Heart left ventricle (tissue), 16 donors: ENCODE measurements around the gene CCDC197. TPM values are rescaled to one million over a fixed set of nuclear protein-coding genes. Genes with fewer than 3 reads are reported as not detected.

Source experiments
- ATAC-seq, 4 donors: fragments of 200-7000 bp; cut with Tn5 transposase; one replicate each; pipeline ENCODE4 v1.9.1; 2020 to 2022; ENCODE audit warnings: moderate library complexity in 4 of 4, mild to moderate bottlenecking in 3 of 4, moderate number of reproducible peaks in 1 of 4
- DNase-seq, 5 donors: peaks; one replicate each; pipeline ENCODE4 v3.0.0-alpha.2; 2020
- H3K27ac ChIP-seq, 12 donors: fragments of 200-600 bp; sonication (generic) in 4 of 12; one replicate each; pipeline versions ENCODE4 v1.5.0 to v1.8.0; 2016 to 2022; ENCODE audit warnings: mild to moderate bottlenecking in 2 of 12
- H3K27me3 ChIP-seq, 9 donors: fragments of 200-600 bp; sonication (generic) in 2 of 9; one replicate each; pipeline versions ENCODE4 v1.5.1 to v1.8.0; 2016 to 2022; ENCODE audit warnings: mild to moderate bottlenecking in 3 of 9
- H3K36me3 ChIP-seq, 9 donors: fragments of 200-600 bp; sonication (generic) in 2 of 9; one replicate each; pipeline versions ENCODE4 v1.5.0 to v1.8.0; 2018 to 2022; ENCODE audit warnings: mild to moderate bottlenecking in 2 of 9
- H3K4me1 ChIP-seq, 12 donors: fragments of 200-600 bp; sonication (generic) in 4 of 12; one replicate each; pipeline versions ENCODE4 v1.5.0 to v1.8.0; 2016 to 2022; ENCODE audit warnings: mild to moderate bottlenecking in 3 of 12
- H3K4me3 ChIP-seq, 12 donors: fragments of 200-600 bp; sonication (generic) in 4 of 12; one replicate each; pipeline versions ENCODE4 v1.5.0 to v1.8.0; 2017 to 2022; ENCODE audit warnings: mild to moderate bottlenecking in 9 of 12, moderate library complexity in 4 of 12
- H3K9me3 ChIP-seq, 12 donors: fragments of 200-600 bp; sonication (generic) in 4 of 12; one replicate each; pipeline versions ENCODE4 v1.5.0 to v1.8.0; 2016 to 2022; ENCODE audit warnings: mild to moderate bottlenecking in 1 of 12
- POLR2A ChIP-seq, 2 donors: fragments of 450-650 bp; IDR thresholded peaks; one replicate each; pipeline ENCODE4 v1.6.1; 2017; ENCODE audit warnings: antibody characterized with exemption in 2 of 2, mild to moderate bottlenecking in 2 of 2, moderate library complexity in 2 of 2
- WGBS, 4 donors: extraction: QIAGEN DNeasy Blood & Tissue Kit in 2 of 4; methylation state at CpG; one replicate each; pipeline versions ENCODE4 v1.1.5 to v1.1.7; 2013 to 2018; 5-methylcytosine and 5-hydroxymethylcytosine counted together
- intact Hi-C, 10 donors: fragments of 100-400 bp; cut with DNase I; formaldehyde crosslinking; loops; one replicate each; pipeline versions ENCODE4 v1.11.1 to v1.14.2; 2022
- polyA plus RNA-seq, 2 donors: library from polyadenylated mRNA; stranded (reverse); fragments of 200-250 nt; gene quantifications; one replicate each; pipeline ENCODE4 v1.2.3, GENCODE V29; 2013
- total RNA-seq, 9 donors: library from RNA; depleted of rRNA in 2 of 9; stranded (reverse); fragments of >200 nt in 2 of 9; fragmentation: NEBNext Ultra II Directional in 3 of 9; extraction: Animal tissue kit (Norgen Biotek cat#: 25700) in 3 of 9; gene quantifications; one replicate each; pipeline versions ENCODE4 v1.1.0 to v1.2.4, GENCODE V29; 2016 to 2023
- TF ChIP-seq, protein P1 (sequence below), 12 donors: fragments of 200-600 bp; sonication (generic) in 4 of 12; IDR thresholded peaks; one replicate each; pipeline versions ENCODE4 v1.5.0 to v1.8.0; 2018 to 2022; ENCODE audit warnings: antibody characterized with exemption in 12 of 12, mild to moderate bottlenecking in 5 of 12
- donor health status: ischemic (EF 13 %, LVEDD 7.1; RV severe dilation, severe dysfunction).
- donor health status: healthy with polysubstance abuse.
- donor health status: DM: no; HTN: yes; CAD: no.
- donor health status: DM: no; HTN: no; CAD: no.
- donor health status: ischemic (EF 25% LVEDD 6.9; RV normal size, moderate dysfunction).
- donor health status: ischemic (EF 25% LVEDD 5.7; RV mildly dilated, moderate dysfunction).
- donor health status: healthy.
- donor health status: DM: yes; HTN: yes; CAD: no.
- donor health status: ischemic (EF 35%, LVEDD 5.7; RV mildly dilated, moderate dysfunction).
- donor health status: nonischemic (EF 11% LVEDD 7.7; RV severe dilation, severe dysfunction).
- donor health status: DM: yes; HTN: yes; CAD: no.
- donor health status: PGD.
- donor health status: ischemic (EF 29% LVEDD 5.4; RV normal size, mild dysfunction).
- donor health status: nonischemic (EF 23%, LVEDD 6.1; RV moderate dilation, normal function).

Gene CCDC197
- total and polyA plus RNA-seq, 11 donors = 0.23 to 1.4 (median 0.88) TPM; not detected in 4

DNA sequence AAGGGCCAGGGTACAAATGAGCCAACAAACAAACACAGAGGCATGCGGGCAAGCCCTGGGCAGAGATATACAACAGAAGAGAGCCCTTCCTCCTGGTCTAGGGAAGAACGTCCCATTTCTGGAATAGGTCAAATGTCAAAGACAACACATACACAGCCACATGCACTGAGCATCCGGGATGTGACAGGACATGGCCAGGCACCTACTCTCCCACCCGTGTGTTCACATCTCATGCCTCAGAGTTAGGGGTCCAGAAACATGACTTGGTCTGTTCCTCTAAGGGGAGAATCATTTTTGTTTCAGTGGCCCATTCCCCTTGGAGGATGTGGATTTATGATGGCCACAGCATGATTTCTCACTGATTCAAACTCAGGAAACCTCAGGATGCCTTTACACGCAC lies 19.9 kb upstream of the CCDC197 start:
- ATAC-seq (no peak), DNase-seq (no peak)
- intact Hi-C loops = no loop called here
- peak overlapping the region in 4 of 12 donors; percentile 53 to 62 (median 56) for H3K4me3 ChIP-seq
- H3K27ac ChIP-seq = peak overlapping the region; percentile 74 to 97 (median 92)
- no peaks in the 10 kb centered on the region for H3K27me3 ChIP-seq
- H3K4me1 ChIP-seq = peaks cover 0 to 83% (median 26%) of the 10 kb centered on the region in 12 donors
- WGBS, 4 donors = 58 to 62% (median 60%) methylated on average over 5 of the region's 5 CpGs
- TF ChIP-seq, protein P1, sequence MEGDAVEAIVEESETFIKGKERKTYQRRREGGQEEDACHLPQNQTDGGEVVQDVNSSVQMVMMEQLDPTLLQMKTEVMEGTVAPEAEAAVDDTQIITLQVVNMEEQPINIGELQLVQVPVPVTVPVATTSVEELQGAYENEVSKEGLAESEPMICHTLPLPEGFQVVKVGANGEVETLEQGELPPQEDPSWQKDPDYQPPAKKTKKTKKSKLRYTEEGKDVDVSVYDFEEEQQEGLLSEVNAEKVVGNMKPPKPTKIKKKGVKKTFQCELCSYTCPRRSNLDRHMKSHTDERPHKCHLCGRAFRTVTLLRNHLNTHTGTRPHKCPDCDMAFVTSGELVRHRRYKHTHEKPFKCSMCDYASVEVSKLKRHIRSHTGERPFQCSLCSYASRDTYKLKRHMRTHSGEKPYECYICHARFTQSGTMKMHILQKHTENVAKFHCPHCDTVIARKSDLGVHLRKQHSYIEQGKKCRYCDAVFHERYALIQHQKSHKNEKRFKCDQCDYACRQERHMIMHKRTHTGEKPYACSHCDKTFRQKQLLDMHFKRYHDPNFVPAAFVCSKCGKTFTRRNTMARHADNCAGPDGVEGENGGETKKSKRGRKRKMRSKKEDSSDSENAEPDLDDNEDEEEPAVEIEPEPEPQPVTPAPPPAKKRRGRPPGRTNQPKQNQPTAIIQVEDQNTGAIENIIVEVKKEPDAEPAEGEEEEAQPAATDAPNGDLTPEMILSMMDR (IDR thresholded peaks at IDR 0.05) = no peak
- TF ChIP-seq POLR2A (IDR thresholded peaks at IDR 0.05) = no peak
- H3K9me3 ChIP-seq = no peaks in the 10 kb centered on the region
- no peaks in the 10 kb centered on the region for H3K36me3 ChIP-seq

DNA sequence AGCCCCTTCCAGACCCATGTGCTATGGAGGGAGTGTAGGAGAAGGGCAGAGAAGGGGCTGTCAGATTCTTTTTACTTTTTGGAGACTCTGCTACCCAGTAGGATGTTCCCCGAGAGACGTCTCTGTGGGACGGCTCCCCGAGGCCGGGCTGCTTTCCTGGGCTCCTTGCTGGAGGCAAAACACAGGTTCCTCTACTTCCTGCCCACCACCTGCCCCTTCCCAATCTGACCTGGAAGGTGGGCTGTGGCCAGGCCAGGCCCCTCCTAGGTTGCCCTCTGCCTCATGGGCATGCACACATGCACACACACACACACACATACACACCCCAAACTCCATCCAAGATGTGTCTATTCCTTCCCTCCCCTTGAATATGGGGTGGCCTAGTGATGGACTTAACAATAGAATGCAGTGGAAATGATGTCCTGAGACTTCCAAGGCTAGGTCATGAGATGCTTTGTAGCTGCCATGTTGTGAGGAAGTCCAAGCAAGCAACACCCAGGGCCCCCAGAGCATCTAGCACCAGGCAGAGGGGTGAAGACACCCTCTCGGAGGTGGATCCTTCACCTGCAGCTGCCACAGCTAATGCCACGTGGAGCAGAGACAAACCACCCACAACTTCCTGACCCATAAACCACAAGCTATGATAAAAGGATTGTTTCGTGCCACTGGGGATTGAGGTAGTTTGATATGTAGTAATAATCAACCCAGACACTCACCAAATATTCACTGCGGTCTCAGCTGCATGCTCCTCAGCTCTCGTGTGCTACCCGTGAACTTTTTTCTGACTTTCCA lies 19.1 kb upstream of the CCDC197 start:
- Histone ChIP-seq H3K27me3 (no peaks in the 10 kb centered on the region), H3K36me3 (no peaks in the 10 kb centered on the region), H3K4me1 (peaks cover 0 to 83% (median 33%) of the 10 kb centered on the region in 12 donors), H3K27ac (peak overlapping the region in 10 of 12 donors; percentile 50 to 97 (median 92)), H3K9me3 (no peaks in the 10 kb centered on the region), H3K4me3 (no peak overlapping the region)
- WGBS, 4 donors = 85 to 89% (median 87%) methylated on average over 11 of the region's 11 CpGs
- TF ChIP-seq POLR2A (IDR thresholded peaks at IDR 0.05) = no peak
- TF ChIP-seq, protein P1 (IDR thresholded peaks at IDR 0.05) = no peak
- no peak for DNase-seq
- no peak for ATAC-seq
- intact Hi-C loops = no loop called here

DNA sequence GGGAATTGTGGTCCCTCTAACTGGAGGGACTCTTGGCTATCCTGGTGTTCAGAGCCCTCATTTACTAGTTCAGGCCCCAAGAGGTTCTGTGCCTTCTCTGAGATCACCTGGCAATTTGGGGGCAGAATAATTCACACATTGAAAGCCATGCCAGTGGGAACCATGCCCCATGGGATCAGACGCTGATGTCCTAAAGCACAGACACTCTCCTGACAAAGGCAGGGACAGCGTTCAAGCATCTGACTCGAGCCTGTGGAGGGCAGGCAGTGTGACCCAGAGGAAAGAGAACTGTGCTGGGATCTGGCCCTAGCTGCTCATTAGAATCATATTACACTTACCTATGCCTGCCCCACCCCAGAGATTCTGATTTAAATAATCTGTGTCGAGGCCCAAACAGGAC lies 18.4 kb upstream of the CCDC197 start:
- Histone ChIP-seq H3K9me3 (no peaks in the 10 kb centered on the region), H3K4me1 (peaks cover 0 to 79% (median 34%) of the 10 kb centered on the region in 12 donors), H3K4me3 (no peak overlapping the region), H3K27ac (peak overlapping the region in 10 of 12 donors; percentile 50 to 97 (median 92)), H3K27me3 (no peaks in the 10 kb centered on the region), H3K36me3 (no peaks in the 10 kb centered on the region)
- 17 to 47% (median 40%) methylated on average over 4 of the region's 4 CpGs for WGBS, 4 donors
- intact Hi-C loops = no loop called here
- TF ChIP-seq, protein P1 (IDR thresholded peaks at IDR 0.05) = no peak
- no peak for TF ChIP-seq POLR2A (IDR thresholded peaks at IDR 0.05)
- no peak for ATAC-seq
- DNase-seq = no peak

DNA sequence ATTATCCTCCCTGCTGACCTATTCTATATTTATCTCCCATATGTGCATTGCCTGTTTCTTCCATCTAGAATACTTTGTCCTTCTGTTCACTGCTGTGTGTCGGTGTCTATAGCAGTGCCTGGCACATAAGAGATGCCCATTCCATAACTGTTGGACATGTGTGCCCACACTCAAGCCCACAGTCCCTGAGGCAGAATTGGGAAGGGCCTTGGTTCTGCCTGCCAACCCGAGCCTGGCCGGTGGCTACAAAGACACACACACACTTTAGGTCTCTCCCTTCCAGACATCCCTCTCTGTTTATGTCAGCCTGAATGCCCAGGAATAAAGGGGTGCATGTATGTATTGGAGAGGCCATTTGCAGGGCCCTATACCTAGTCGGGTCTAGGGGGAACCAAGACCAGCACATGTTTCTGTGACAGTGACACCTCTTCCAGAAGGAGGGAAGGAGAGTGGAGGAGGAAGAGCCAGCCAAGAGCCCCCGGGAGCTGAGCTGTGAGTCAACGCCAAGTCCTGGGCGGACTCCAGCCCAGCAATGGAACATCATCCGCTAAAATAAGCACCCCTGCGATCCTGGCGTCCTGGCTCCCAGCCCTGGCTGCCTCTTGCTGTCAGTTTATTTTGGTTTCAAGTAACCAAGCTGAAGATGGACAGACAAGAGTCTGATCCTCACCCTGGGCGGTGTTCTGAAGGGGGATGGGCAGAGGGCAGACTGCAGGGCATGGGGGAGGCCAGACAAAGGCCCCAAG lies 16.5 kb upstream of the CCDC197 start:
- no peak overlapping the region for H3K4me3 ChIP-seq

More for the DNA sequence above, 16.5 kb upstream of the CCDC197 start:
- no peaks in the 10 kb centered on the region for H3K36me3 ChIP-seq
- intact Hi-C loops = no loop called here
- H3K9me3 ChIP-seq = no peaks in the 10 kb centered on the region
- ATAC-seq (peak; percentile 66 to 76 (median 70)), DNase-seq (peak; percentile 85 to 92 (median 89))
- peak overlapping the region; percentile 82 to 97 (median 90) for H3K27ac ChIP-seq
- H3K27me3 ChIP-seq = no peaks in the 10 kb centered on the region
- TF ChIP-seq, protein P1 (IDR thresholded peaks at IDR 0.05) = no peak
- peak in 1 of 2 donors; percentile 14 for TF ChIP-seq POLR2A (IDR thresholded peaks at IDR 0.05)
- peaks cover 0 to 81% (median 37%) of the 10 kb centered on the region in 12 donors for H3K4me1 ChIP-seq
- 33 to 42% (median 38%) methylated on average over 10 to 11 of the region's 11 CpGs for WGBS, 4 donors
